Measurements from ENCODE around the gene DISC1. TPM values are rescaled to one million over a fixed set of nuclear protein-coding genes. Genes with fewer than 3 reads are reported as not detected.

Gene DISC1
- polyA plus RNA-seq, 1 donor from 2014 or later: 0.84 TPM

DNA sequence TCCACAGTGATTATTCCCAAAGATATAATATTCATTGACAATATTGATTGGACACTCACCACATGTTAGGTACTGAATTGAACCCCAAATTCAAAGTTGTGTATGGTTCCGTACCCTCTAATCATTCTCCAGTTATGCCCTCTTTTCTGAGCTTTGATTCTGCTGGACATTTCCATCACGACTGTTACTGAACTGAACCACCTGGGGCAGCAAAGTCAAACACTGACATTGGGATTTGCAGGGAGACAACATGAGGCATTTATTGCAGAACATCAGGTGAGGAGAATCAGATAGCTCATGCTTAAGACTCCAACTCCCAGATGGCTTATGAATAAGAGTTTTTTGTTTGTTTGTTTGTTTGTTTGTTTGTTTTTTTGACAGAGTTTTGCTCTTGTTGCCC is 420.9 kb downstream of the DISC1 start:
- TF ChIP-seq EZH2 (IDR thresholded peaks at IDR 0.05; ENCODE audit: borderline replicate concordance, insufficient read depth, low read length, poor library complexity, severe bottlenecking) (no peak), RAD21 (conservative IDR thresholded peaks at IDR 0.05) (no peak), MXI1 (conservative IDR thresholded peaks at IDR 0.05; ENCODE audit: poor library complexity, severe bottlenecking) (no peak), EP300 (conservative IDR thresholded peaks at IDR 0.05; ENCODE audit: poor library complexity, severe bottlenecking) (no peak), TAF1 (IDR thresholded peaks at IDR 0.05; ENCODE audit: low read depth) (no peak), POLR2AphosphoS5 (IDR thresholded peaks at IDR 0.05) (no peak), SMC3 (conservative IDR thresholded peaks at IDR 0.05; ENCODE audit: poor library complexity) (no peak)
- TF ChIP-seq, protein P1, sequence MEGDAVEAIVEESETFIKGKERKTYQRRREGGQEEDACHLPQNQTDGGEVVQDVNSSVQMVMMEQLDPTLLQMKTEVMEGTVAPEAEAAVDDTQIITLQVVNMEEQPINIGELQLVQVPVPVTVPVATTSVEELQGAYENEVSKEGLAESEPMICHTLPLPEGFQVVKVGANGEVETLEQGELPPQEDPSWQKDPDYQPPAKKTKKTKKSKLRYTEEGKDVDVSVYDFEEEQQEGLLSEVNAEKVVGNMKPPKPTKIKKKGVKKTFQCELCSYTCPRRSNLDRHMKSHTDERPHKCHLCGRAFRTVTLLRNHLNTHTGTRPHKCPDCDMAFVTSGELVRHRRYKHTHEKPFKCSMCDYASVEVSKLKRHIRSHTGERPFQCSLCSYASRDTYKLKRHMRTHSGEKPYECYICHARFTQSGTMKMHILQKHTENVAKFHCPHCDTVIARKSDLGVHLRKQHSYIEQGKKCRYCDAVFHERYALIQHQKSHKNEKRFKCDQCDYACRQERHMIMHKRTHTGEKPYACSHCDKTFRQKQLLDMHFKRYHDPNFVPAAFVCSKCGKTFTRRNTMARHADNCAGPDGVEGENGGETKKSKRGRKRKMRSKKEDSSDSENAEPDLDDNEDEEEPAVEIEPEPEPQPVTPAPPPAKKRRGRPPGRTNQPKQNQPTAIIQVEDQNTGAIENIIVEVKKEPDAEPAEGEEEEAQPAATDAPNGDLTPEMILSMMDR (IDR thresholded peaks at IDR 0.05; ENCODE audit: poor library complexity, severe bottlenecking): no peak
- TF ChIP-seq, protein P2, sequence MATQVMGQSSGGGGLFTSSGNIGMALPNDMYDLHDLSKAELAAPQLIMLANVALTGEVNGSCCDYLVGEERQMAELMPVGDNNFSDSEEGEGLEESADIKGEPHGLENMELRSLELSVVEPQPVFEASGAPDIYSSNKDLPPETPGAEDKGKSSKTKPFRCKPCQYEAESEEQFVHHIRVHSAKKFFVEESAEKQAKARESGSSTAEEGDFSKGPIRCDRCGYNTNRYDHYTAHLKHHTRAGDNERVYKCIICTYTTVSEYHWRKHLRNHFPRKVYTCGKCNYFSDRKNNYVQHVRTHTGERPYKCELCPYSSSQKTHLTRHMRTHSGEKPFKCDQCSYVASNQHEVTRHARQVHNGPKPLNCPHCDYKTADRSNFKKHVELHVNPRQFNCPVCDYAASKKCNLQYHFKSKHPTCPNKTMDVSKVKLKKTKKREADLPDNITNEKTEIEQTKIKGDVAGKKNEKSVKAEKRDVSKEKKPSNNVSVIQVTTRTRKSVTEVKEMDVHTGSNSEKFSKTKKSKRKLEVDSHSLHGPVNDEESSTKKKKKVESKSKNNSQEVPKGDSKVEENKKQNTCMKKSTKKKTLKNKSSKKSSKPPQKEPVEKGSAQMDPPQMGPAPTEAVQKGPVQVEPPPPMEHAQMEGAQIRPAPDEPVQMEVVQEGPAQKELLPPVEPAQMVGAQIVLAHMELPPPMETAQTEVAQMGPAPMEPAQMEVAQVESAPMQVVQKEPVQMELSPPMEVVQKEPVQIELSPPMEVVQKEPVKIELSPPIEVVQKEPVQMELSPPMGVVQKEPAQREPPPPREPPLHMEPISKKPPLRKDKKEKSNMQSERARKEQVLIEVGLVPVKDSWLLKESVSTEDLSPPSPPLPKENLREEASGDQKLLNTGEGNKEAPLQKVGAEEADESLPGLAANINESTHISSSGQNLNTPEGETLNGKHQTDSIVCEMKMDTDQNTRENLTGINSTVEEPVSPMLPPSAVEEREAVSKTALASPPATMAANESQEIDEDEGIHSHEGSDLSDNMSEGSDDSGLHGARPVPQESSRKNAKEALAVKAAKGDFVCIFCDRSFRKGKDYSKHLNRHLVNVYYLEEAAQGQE (IDR thresholded peaks at IDR 0.05; ENCODE audit: borderline replicate concordance): no peak
- Histone ChIP-seq H2AFZ (ENCODE audit: low read depth, low read length) (no peak overlapping the region), H3F3A (ENCODE audit: insufficient read depth, low read length, poor library complexity, severe bottlenecking) (no peaks in the 10 kb centered on the region), H4K20me1 (ENCODE audit: insufficient read depth) (no peaks in the 10 kb centered on the region), H3K27ac (ENCODE audit: low read length) (no peak overlapping the region), H3K9me3 (ENCODE audit: low read length) (no peaks in the 10 kb centered on the region), H3K4me2 (ENCODE audit: low read length) (no peak overlapping the region), H3K9me2 (ENCODE audit: insufficient read depth, low read length) (no peaks in the 10 kb centered on the region), H3K27me3 (ENCODE audit: insufficient read depth, low read depth, low read length) (no peaks in the 10 kb centered on the region), H3K4me3 (ENCODE audit: low read length) (no peak overlapping the region), H3K36me3 (ENCODE audit: insufficient read depth, low read length) (no peaks in the 10 kb centered on the region), H3K79me2 (replicated peaks; ENCODE audit: insufficient read depth, low read length) (no peaks in the 10 kb centered on the region), H3K9ac (ENCODE audit: low read length) (no peak overlapping the region)

- no peaks in the 10 kb centered on the region for H3K36me3 ChIP-seq (ENCODE audit: insufficient read depth, low read length)
These were observed 421.9 kb downstream of the DISC1 start for GRCh38 chr1:232048481-232048880.

More at GRCh38 chr1:232048481-232048880, 421.9 kb downstream of the DISC1 start:
- Histone ChIP-seq H3K9ac (ENCODE audit: low read length) (no peak overlapping the region), H3K4me3 (ENCODE audit: low read length) (no peak overlapping the region), H3K79me2 (replicated peaks; ENCODE audit: insufficient read depth, low read length) (no peaks in the 10 kb centered on the region), H4K20me1 (ENCODE audit: insufficient read depth) (no peaks in the 10 kb centered on the region), H3K9me2 (ENCODE audit: insufficient read depth, low read length) (no peaks in the 10 kb centered on the region), H2AFZ (ENCODE audit: low read depth, low read length) (no peak overlapping the region), H3K4me2 (ENCODE audit: low read length) (no peak overlapping the region), H3K9me3 (ENCODE audit: low read length) (no peaks in the 10 kb centered on the region), H3F3A (ENCODE audit: insufficient read depth, low read length, poor library complexity, severe bottlenecking) (no peaks in the 10 kb centered on the region), H3K27ac (ENCODE audit: low read length) (no peak overlapping the region), H3K27me3 (ENCODE audit: insufficient read depth, low read depth, low read length) (no peaks in the 10 kb centered on the region)
- TF ChIP-seq, protein P2 (IDR thresholded peaks at IDR 0.05; ENCODE audit: borderline replicate concordance): no peak
- TF ChIP-seq SMC3 (conservative IDR thresholded peaks at IDR 0.05; ENCODE audit: poor library complexity) (no peak), RAD21 (conservative IDR thresholded peaks at IDR 0.05) (no peak), EP300 (conservative IDR thresholded peaks at IDR 0.05; ENCODE audit: poor library complexity, severe bottlenecking) (no peak), TAF1 (IDR thresholded peaks at IDR 0.05; ENCODE audit: low read depth) (no peak), POLR2AphosphoS5 (IDR thresholded peaks at IDR 0.05) (no peak), EZH2 (IDR thresholded peaks at IDR 0.05; ENCODE audit: borderline replicate concordance, insufficient read depth, low read length, poor library complexity, severe bottlenecking) (no peak)
- TF ChIP-seq, protein P1 (IDR thresholded peaks at IDR 0.05; ENCODE audit: poor library complexity, severe bottlenecking): no peak

Measured in neural cell (in vitro differentiated cells).